WTC11 (cell line): ENCODE results near the gene DIS3. TPM values are rescaled to one million over a fixed set of nuclear protein-coding genes. Genes with fewer than 3 reads are reported as not detected.

Source experiments
- ATAC-seq: fragments of 200-7000 bp; cut with Tn5 transposase; 2 replicates; pipeline ENCODE4 v1.10.0; 2021; ENCODE audit warnings: mild to moderate bottlenecking, moderate library complexity
- CTCF ChIA-PET: fragments of 300-600 bp; sonication (Branson Sonifier 250); formaldehyde crosslinking; loops from one replicate; lab custom pipeline; 2021; ENCODE audit warnings: antibody characterized with exemption; lab: Charles Lee
- POLR2A ChIA-PET: fragments of 350-600 bp; sonication (Branson Sonifier 250); formaldehyde crosslinking; loops from one replicate; lab custom pipeline; 2021; ENCODE audit warnings: antibody characterized with exemption; lab: Charles Lee
- DNase-seq: peaks from one replicate; pipeline ENCODE4 v3.0.0; 2021; ENCODE audit warnings: low spot score
- H3K27ac Mint-ChIP-seq: 2 replicates; pipeline ENCODE4 v1.8.0; 2021; ENCODE audit warnings: mixed read lengths
- H3K27me3 Mint-ChIP-seq: 2 replicates; pipeline ENCODE4 v1.8.0; 2021; ENCODE audit warnings: low read depth, mild to moderate bottlenecking, moderate library complexity, mixed read lengths
- H3K36me3 Mint-ChIP-seq: 2 replicates; pipeline ENCODE4 v1.8.0; 2021; ENCODE audit warnings: mixed read lengths
- H3K4me1 Mint-ChIP-seq: 2 replicates; pipeline ENCODE4 v1.8.0; 2022; ENCODE audit warnings: mixed read lengths
- H3K4me3 Mint-ChIP-seq: 2 replicates; pipeline ENCODE4 v1.8.0; 2021; ENCODE audit warnings: mild to moderate bottlenecking, moderate library complexity, mixed read lengths
- H3K9me3 Mint-ChIP-seq: 2 replicates; pipeline ENCODE4 v1.8.0; 2021; ENCODE audit warnings: mixed read lengths
- ARID4B ChIP-seq: sonication (generic); formaldehyde crosslinking; IDR thresholded peaks from 2 replicates; pipeline ENCODE4 v1.8.0; 2023; ENCODE audit warnings: missing genetic modification reagents, mild to moderate bottlenecking, borderline replicate concordance
- E2F4 ChIP-seq: sonication (generic); formaldehyde crosslinking; IDR thresholded peaks from 2 replicates; pipeline ENCODE4 v1.8.1; 2022; ENCODE audit warnings: low read depth, mild to moderate bottlenecking, moderate library complexity, missing genetic modification reagents, borderline replicate concordance
- ESRRA ChIP-seq: sonication (generic); formaldehyde crosslinking; IDR thresholded peaks from 2 replicates; pipeline ENCODE4 v1.8.1; 2022; ENCODE audit warnings: mild to moderate bottlenecking, missing genetic modification reagents, borderline replicate concordance
- IRF1 ChIP-seq: sonication (generic); formaldehyde crosslinking; IDR thresholded peaks from 2 replicates; pipeline ENCODE4 v1.8.0; 2023; ENCODE audit warnings: missing genetic modification reagents
- JAZF1 ChIP-seq: fragments of 250-450 bp; sonication (Bioruptor Pico); IDR thresholded peaks from 2 replicates; pipeline ENCODE4 v1.9.0; 2021; ENCODE audit warnings: moderate library complexity, mild to moderate bottlenecking, inconsistent platforms
- JUN ChIP-seq: sonication (generic); formaldehyde crosslinking; IDR thresholded peaks from 2 replicates; pipeline ENCODE4 v1.8.0; 2023; ENCODE audit warnings: mild to moderate bottlenecking, missing genetic modification reagents
- NR3C1 ChIP-seq: sonication (generic); formaldehyde crosslinking; conservative IDR thresholded peaks from 2 replicates; pipeline ENCODE4 v1.8.1; 2023; ENCODE audit warnings: low read depth, mild to moderate bottlenecking, missing genetic modification reagents
- RORB ChIP-seq: fragments of 250-450 bp; sonication (Bioruptor Pico); IDR thresholded peaks from 2 replicates; pipeline ENCODE4 v1.9.0; 2021; ENCODE audit warnings: mild to moderate bottlenecking
- STAT6 ChIP-seq: sonication (generic); formaldehyde crosslinking; conservative IDR thresholded peaks from 2 replicates; pipeline ENCODE4 v1.8.1; 2023; ENCODE audit warnings: mild to moderate bottlenecking, low read depth, missing genetic modification reagents, moderate library complexity
- TCF7 ChIP-seq: sonication (generic); formaldehyde crosslinking; IDR thresholded peaks from 2 replicates; pipeline ENCODE4 v1.8.0; 2022; ENCODE audit warnings: mild to moderate bottlenecking, low read depth, missing genetic modification reagents, moderate library complexity
- ZBTB21 ChIP-seq: sonication (generic); formaldehyde crosslinking; IDR thresholded peaks from 2 replicates; pipeline ENCODE4 v1.8.1; 2023; ENCODE audit warnings: mild to moderate bottlenecking, missing genetic modification reagents, borderline replicate concordance
- ZNF219 ChIP-seq: sonication (generic); formaldehyde crosslinking; IDR thresholded peaks from 2 replicates; pipeline ENCODE4 v1.8.0; 2023; ENCODE audit warnings: missing genetic modification reagents, mild to moderate bottlenecking, borderline replicate concordance
- ZNF281 ChIP-seq: sonication (generic); formaldehyde crosslinking; IDR thresholded peaks from 2 replicates; pipeline ENCODE4 v1.8.0; 2023; ENCODE audit warnings: mild to moderate bottlenecking, missing genetic modification reagents
- ZNF317 ChIP-seq: sonication (generic); formaldehyde crosslinking; IDR thresholded peaks from 2 replicates; pipeline ENCODE4 v1.8.1; 2023; ENCODE audit warnings: low read depth, mild to moderate bottlenecking, moderate library complexity, missing genetic modification reagents, borderline replicate concordance
- ZNF396 ChIP-seq: fragments of 250-450 bp; sonication (Bioruptor Pico); IDR thresholded peaks from 2 replicates; pipeline ENCODE4 v1.8.0; 2021; ENCODE audit warnings: mild to moderate bottlenecking, moderate library complexity, borderline replicate concordance
- ZNF416 ChIP-seq: fragments of 250-450 bp; sonication (Bioruptor Pico); IDR thresholded peaks from 2 replicates; pipeline ENCODE4 v1.9.0; 2021; ENCODE audit warnings: mild to moderate bottlenecking, inconsistent platforms
- ZNF425 ChIP-seq: fragments of 250-450 bp; sonication (Bioruptor Pico); conservative IDR thresholded peaks from 2 replicates; pipeline ENCODE4 v1.9.0; 2021; ENCODE audit warnings: mild to moderate bottlenecking
- ZSCAN18 ChIP-seq: fragments of 250-450 bp; sonication (Bioruptor Pico); IDR thresholded peaks from 2 replicates; pipeline ENCODE4 v2.1.2; 2022; ENCODE audit warnings: mild to moderate bottlenecking, moderate library complexity
- total RNA-seq: library from RNA; stranded (reverse); gene quantifications from 3 replicates; pipeline ENCODE4 v1.2.3, GENCODE V29; 2021

Gene DIS3
- total RNA-seq, 1 experiment from 2014 or later = 39.9 TPM

GRCh38 chr13:72727417-72728289, 54.0 kb downstream of the DIS3 start, which contains the start of the genes BORA and MZT1:
Gene BORA (plus strand): TSS chr13:72727923. CDS start chr13:72728941, 1,018 bp downstream.
Gene MZT1 (minus strand): TSS chr13:72727629. CDS start chr13:72727602, 27 bp downstream.
- Mint-ChIP-seq H3K27ac (peak within 1 kb of the TSS; percentile 78; the same call in 1 of the 2 replicates), H3K4me1 (peaks cover 32% of the 10 kb centered on the region), H3K4me3 (peak within 1 kb of the TSS; percentile 91), H3K36me3 (peaks cover 16% of the 10 kb centered on the region), H3K27me3 (no peaks in the 10 kb centered on the region), H3K9me3 (no peaks in the 10 kb centered on the region)
- POLR2A ChIA-PET = interaction anchor here (0.6 kb wide), 1 partner anchor 1616 kb away, joined by 3 read pairs; no protein-coding TSS in a partner anchor
- CTCF ChIA-PET = no interaction called here
- ATAC-seq (peak; percentile 93), DNase-seq (peak; percentile 89)
- TF ChIP-seq ZSCAN18 (CRISPR knock-in tag) (no peak), TCF7 (CRISPR knock-in tag) (no peak; the same call in 1 of the 2 replicates), JAZF1 (CRISPR knock-in tag) (no peak), JUN (CRISPR knock-in tag) (no peak), ZNF219 (no peak), E2F4 (peak; percentile 80), ZBTB21 (peak; percentile 95), ZNF416 (CRISPR knock-in tag) (no peak), RORB (CRISPR knock-in tag) (no peak), ZNF317 (CRISPR knock-in tag) (peak; percentile 58; the same call in 1 of the 2 replicates), ZNF281 (CRISPR knock-in tag) (peak; percentile 86), IRF1 (CRISPR knock-in tag) (no peak), ESRRA (peak; percentile 48; the same call in 1 of the 2 replicates), ZNF425 (CRISPR knock-in tag) (no peak), ARID4B (peak; percentile 74; the same call in 1 of the 2 replicates), NR3C1 (CRISPR knock-in tag) (peak; percentile 72; the same call in 1 of the 2 replicates), STAT6 (CRISPR knock-in tag) (peak; percentile 95), ZNF396 (CRISPR knock-in tag) (no peak)
